ENCODE measurements around the gene TAS2R1. TPM values are rescaled to one million over a fixed set of nuclear protein-coding genes. Genes with fewer than 3 reads are reported as not detected.

The TAS2R1 gene, protein sequence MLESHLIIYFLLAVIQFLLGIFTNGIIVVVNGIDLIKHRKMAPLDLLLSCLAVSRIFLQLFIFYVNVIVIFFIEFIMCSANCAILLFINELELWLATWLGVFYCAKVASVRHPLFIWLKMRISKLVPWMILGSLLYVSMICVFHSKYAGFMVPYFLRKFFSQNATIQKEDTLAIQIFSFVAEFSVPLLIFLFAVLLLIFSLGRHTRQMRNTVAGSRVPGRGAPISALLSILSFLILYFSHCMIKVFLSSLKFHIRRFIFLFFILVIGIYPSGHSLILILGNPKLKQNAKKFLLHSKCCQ
- polyA plus RNA-seq (2014; cell fraction: cytosol; rRNA removed) = not detected in 2 replicates
- not detected in 2 replicates for polyA plus RNA-seq (2014; cell fraction: nucleus; rRNA removed)

DNA sequence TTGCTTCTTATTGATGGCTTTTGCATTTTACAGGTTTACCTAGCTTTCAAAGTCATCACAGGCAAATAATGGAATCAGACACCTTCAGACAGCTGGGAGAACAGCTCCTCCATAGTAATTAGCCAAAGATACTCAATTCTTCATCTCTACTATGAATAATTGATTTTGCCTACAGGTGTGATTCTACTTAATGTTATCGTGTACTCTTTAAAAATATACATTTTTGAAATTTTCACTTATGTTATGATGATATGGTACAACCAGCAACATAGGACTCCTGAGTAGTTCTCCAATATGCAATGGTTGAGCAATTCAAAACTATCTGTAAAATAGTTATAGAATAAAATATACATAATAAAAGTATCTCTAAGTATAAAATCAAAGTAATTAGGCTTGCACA lies at the start of gene TAS2R1:
Gene TAS2R1, minus strand, starts transcription at position 101 of the 400 bp plus-strand sequence. CDS start 319 bp downstream, outside the sequence.
- DNase-seq (ENCODE audit: low spot score) = no peak

DNA sequence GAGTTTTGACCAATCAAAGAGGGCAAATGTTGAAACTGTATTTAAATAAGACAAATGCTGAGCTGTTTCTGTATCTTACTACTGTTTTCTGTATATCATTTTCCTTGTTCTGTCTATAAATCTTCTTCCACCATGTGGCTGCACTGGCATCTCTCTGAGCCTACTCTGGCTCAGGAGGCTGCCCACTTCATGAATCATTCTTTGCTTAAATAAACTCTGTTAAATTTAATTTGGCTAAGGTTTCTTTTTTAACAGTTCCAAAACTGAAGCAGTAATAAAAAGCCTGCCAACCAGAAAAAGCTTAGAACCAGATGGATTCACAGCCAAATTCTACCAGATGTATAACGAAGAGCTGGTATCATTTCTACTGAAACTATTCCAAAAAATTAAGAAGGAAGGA lies 40.2 kb upstream of the TAS2R1 start:
- no peak for DNase-seq (ENCODE audit: low spot score)

DNA sequence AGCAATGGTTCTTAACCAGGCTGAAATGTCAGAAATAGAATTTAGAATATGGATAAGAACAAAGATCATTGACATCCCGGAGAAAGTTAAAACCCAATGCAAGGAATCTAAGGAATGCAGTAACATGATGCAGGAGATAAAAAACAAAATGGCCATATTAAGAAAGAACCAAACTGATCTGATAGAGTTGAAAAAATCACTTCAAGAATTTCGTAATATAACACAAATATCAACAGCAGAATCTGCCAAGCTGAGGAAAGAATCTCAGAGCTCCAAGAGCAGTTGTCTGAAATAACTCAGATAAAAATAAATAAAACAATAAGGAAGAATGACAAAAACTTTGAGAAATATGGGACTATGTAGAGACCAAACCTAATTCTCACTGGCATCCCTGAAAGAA lies 37.8 kb upstream of the TAS2R1 start:
- DNase-seq (ENCODE audit: low spot score) = no peak

DNA sequence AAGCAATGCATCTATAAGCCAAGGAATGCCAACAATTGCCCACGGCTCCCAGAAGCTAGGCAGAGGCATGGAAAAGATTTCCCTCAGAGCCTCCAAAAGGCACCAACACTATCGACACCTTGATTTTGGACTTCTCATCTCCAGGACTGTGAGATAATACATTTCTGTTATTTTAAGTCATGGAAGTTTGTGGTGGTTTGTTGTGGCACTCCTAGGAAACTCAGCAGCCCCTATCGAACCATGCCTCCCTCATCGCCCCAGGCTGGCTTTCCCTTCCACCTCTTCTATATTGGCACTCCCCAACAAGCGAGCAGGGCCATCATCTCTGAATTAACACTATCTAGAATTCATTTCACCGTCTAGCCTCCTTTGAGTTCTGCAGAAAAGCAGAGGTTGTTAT lies 33.7 kb upstream of the TAS2R1 start:
- no peak for DNase-seq (ENCODE audit: low spot score)

DNA sequence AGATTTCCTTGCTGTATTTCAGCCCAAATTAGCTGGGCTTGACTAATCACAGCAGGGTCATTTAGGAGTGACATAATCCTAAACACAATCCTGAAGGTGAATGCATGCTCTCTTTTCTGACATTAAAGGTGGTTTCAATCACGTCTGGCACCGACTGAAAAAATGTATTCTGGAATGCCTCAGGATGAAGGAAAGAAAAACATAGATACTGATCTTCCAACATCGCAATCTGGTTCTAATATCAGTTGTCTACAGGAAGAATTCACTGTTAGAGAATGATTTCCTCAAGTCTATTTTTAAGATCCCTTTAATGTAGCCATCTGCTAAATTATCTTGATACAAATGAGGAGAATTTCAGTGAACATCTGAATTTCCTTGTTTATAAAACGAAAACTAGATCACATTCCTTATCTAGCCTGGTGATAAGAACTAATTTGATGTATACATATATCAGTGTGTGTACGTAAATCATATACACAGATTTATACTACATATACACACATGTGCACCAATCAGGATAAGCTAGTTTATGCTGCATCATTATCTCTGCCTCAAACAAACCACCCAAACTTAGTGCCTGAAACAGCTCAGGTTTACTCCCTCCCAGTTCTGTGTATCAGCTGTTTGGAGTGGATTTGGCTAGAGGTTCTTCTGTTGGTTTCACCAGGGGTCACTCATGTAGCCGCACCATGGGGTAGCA lies 31.3 kb upstream of the TAS2R1 start:
- DNase-seq (ENCODE audit: low spot score) = no peak

DNA sequence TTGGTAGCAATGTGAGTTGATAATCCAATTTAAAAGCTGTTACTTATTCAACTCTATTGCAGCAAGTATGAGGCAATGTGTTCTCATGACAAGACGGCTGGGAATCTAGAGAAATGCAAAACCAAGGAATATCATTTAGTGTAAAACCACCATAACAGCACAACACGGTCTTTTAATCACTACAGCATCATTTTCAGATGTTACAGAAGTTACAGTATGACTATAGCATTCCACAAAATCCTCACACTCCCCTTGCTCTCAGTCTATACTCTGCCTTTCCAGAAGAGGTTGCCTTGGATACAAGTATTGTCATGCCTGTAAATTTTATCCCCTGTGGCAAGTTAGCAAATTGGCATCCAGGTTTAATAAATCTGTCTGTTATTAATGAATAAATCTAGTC lies 28.6 kb upstream of the TAS2R1 start:
- no peak for DNase-seq (ENCODE audit: low spot score)

DNA sequence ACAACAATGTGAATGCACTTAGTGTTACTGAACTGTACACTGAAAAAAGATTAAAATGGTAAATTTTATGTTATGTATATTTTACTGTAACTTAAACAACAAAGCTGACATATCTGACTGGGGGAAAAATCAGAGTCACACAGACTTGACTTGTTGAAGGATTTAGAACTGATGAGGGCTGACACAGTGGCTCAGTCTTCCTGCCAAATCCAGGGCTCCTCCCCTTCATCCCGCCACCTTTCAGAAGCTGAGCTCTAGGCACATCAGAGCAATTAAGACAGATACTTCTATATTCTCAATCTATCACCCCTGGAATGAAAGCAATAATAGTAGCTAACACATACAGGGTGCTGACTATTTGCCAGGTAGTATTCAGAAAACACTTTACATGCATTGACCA lies 27.7 kb upstream of the TAS2R1 start:
- DNase-seq (ENCODE audit: low spot score) = no peak

DNA sequence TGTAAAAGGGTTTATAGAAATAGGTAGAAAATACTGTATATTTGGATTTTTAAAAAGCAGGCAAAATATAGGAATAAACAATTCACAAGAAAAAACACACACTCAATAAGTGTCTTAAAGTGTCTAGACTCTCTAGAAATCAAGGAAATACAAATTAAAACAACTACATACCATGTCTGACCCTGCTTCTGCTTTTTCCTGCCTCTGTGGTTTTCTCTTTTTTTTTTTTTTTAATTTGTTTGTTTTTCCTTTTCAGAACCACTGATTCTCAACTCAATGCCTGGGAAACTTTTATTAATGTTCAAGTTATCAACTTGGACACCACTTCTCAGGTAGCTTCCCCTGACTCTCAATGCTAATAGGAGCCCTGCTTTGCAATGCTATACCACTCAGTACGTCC lies 25.5 kb upstream of the TAS2R1 start:
- no peak for DNase-seq (ENCODE audit: low spot score)

DNA sequence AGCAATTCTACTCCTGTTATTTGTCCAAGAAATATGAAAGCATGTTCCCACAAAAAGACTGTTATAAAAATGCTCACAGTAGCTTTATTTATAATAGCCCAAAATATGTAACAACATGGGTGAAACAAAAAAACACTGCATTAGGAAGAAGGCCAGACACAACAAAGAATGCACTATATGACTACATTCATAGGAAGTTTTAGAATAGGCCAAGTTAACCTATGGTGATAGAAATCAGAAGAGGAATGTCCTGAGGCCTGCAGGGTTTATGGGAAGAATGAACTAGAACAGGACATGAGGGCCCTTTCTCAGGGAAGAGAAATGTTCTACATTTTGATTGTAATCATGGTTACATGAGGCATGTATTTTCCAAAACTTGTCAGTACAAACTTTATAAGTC lies 24.7 kb upstream of the TAS2R1 start:
- no peak for DNase-seq (ENCODE audit: low spot score)

DNA sequence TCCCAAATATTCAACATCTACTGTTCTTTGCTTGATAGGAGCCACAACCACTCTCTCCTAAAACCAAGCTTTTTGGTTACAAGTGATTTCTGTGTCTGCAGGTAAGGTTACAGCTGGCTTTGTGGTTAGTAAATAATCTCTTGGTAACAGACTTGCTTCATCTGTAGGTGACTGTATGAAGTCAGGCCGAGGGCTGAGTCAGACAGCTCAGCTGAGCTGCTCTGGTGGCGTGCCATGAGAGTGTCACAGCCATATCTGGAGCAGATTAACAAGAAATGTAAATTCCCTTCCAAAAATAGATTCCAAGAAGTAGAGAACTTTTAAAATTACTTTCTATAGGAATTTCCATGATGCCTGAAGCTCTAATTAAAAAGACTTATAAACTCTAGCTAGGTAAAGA lies 23.7 kb upstream of the TAS2R1 start:
- DNase-seq (ENCODE audit: low spot score) = no peak

DNA sequence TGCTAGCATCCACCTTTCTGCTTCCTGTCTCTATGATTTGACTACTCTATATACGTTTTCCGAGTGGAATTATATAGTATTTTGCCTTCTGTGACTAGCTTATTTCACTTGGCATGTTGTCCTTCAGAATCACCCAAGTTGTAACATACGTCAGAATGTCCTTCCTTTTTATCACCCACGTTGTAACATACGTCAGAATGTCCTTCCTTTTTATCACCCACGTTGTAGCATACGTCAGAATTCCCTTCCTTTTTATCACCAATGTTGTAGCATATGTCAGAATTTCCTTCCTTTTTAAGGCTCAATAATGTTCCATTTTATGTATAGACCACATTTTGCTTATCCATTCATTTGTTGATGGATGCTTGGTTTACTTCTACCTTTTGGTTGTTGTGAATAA lies 22.9 kb upstream of the TAS2R1 start:
- DNase-seq (ENCODE audit: low spot score) = no peak

DNA sequence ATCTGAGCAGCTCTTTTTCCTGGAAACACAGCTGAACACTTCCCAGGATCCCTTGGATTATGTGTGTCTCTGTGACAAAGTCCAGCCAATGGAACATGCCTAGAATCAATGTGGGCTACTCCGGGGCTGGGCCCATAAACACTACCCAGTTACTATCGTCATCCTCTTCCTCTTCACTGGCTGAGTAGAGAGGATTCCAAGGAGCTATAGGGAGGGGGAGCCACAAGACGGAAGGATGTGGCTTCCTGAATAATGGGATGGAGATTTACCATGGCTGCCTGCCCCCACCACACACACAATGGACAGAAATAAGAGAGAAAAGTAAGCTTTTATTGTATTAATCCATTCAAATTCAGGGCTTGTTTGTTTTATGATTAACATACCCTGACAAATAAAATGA lies 22.1 kb upstream of the TAS2R1 start:
- DNase-seq (ENCODE audit: low spot score) = no peak

DNA sequence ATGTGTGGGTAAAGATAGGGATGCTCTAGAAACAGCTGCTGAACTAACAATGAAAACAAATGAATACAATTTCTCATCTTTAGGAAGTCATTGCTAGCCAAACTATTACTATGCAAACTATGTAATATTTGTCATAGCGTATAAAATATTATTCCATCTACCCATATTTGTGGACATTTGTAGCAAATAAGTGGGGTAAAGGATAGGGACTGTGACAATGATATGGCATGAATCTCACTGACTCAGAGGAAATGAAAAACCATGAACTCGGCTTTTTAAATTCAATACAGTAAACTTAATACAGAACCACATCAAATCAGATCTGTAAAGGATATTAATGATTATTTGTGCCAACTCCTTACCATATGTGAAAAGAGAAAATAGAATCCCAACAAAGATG lies 16.7 kb upstream of the TAS2R1 start:
- no peak for DNase-seq (ENCODE audit: low spot score)

DNA sequence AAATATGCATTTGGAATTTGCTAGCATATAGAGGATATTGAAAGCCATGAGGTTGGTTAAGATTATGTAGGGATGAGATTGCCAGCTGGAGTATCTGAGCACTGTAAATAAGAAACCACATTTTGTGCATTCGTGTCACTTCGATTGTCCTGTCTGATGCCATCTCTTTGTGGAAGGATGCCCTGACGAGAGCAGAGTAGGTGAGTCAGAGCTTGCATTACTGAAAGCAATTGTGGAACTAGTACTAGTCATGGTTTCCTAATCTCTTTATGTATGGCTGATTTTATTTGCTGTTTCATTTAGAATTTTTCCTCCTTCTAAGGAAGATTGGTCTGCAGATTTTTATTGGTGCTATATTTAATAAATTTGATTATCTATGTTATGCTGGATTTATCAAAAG lies 14.5 kb upstream of the TAS2R1 start:
- no peak for DNase-seq (ENCODE audit: low spot score)

DNA sequence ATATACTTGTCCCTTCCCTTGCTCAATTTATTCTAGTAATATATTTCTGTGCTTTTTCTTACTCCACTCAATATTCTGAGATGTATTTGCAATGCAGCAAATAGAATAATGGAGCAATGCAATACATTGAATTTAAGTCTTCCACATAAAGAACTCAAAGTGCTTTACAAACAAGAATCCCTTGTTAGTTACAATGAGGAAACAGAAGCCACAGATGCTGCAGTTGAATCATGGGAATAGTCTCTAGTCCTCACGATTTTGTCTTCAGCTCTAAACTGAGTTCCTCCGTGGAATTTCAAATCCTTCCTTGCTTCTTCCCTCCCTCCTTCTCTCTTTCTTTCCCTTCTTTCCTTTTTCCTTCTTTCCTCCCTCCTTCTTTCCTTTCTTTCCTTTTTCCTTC lies 12.5 kb upstream of the TAS2R1 start:
- DNase-seq (ENCODE audit: low spot score) = no peak

DNA sequence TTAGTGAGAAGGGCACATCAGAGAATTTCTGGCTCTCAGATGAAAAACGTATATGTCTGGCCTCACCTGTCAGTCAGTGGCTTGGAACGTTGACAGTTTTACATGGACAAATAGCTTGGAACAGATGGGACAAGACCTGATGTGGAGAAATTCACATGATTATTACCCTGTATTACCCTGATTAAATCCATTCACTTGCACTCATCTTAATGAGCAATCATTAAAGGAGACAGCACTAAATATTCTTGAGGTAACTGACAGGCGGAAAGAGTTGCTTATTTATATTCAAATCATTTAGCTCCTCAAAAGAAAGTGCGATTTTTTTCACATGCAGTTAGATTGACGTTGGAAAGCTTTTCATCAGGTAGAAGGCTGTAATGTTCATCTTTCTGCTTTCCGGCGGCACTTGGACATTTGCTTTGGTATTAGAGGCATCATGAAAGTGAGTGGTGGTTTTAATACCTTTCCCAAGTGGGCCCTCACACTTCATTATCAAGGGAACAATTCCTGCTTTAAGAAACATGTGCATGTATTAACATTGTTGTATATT lies 11.7 kb upstream of the TAS2R1 start:
- DNase-seq (ENCODE audit: low spot score) = no peak

DNA sequence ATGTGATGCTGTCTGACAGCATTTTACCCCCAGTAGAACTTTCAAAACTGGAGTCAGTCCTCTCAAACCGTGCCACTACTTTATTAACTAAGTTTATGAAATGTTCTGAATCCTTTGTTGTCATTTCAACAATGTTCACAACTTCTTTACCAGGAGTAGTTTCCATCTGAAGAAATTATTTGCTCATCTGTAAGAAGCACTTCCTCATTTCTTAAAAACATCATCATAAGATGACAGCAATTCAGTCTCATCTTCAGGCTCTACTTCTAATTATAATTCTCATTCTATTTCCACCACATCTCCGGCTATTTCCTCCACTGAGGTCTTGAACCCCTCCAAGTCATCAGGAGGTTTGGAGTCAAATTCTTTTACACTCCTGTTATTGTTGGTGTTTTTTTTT lies 2.3 kb upstream of the TAS2R1 start:
- DNase-seq (ENCODE audit: low spot score) = no peak

DNA sequence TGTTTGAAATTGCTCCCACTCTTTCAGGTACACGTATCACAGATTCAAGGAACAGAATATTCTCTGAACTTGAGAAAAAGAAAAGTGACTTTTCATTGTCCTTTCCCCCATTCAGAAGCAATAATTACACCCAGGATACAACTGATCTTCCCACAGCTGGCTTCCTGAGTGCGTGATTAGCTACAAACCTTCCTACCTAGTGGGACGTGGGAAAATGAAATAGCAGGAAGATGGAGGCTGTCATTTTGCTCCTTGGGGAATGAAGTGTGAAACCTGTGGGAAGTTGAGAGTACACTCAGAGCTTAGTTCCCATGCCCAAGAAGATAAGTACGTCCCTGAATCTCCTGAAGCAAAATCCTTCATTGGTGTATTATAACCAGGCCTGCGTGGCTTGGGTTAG lies 2.6 kb downstream of the TAS2R1 start:
- no peak for DNase-seq (ENCODE audit: low spot score)

DNA sequence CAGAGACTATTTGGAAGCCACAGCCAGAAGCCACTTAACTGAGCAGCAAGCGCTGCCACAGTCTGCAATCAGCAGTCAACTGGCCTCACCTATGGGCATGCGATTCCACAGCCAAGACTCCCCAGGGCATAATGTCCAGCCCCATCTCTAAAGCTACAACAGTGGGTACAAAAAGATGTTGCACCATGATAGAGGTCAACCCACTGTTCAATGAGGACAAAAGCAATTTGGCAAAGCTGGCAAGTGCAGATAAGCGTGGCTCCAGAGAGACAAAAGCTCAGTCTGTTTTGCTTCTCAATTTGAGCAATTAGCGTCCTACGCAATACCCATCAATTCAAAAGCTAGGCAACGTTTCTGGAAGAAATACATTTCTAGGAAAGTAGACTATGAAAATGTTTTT lies 3.2 kb downstream of the TAS2R1 start:
- DNase-seq (ENCODE audit: low spot score) = peak; percentile 61

DNA sequence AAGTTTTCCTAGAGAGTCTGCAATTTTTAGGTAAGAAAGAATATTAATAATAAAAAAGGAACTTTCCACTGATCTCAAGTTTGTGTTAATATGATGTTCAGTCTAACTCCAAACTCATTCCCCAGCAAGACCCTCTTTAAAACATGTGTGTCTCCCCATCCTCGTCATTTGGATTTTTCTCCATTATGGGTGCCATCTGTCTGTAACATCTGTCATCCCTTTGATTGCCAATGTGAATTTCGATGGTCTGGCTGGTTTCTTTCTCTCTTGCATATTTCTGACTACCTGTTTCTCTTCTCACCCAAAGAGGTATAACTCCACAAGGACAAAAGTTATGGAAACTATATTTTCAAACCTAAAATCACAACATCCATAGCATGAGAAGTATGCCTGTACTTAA lies 4.4 kb downstream of the TAS2R1 start:
- DNase-seq (ENCODE audit: low spot score) = no peak

DNA sequence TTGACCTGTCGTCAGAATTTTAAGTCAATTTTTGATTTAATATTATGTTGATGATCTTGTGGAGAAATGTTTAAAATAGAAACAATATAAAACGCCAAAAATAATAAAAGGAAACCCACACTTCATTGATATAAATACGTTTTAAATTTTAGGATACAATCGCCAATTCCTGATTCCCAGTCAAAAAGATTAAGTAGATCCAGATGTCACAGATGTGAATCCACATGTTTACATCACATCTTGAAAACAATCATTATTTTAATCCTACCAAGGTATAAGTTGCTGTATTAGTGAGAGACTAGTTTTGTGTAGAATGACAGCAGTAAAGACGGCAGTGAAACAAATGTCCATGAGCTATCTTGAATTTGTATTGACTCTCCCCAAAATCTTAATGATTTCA lies 4.9 kb downstream of the TAS2R1 start:
- DNase-seq (ENCODE audit: low spot score) = no peak

DNA sequence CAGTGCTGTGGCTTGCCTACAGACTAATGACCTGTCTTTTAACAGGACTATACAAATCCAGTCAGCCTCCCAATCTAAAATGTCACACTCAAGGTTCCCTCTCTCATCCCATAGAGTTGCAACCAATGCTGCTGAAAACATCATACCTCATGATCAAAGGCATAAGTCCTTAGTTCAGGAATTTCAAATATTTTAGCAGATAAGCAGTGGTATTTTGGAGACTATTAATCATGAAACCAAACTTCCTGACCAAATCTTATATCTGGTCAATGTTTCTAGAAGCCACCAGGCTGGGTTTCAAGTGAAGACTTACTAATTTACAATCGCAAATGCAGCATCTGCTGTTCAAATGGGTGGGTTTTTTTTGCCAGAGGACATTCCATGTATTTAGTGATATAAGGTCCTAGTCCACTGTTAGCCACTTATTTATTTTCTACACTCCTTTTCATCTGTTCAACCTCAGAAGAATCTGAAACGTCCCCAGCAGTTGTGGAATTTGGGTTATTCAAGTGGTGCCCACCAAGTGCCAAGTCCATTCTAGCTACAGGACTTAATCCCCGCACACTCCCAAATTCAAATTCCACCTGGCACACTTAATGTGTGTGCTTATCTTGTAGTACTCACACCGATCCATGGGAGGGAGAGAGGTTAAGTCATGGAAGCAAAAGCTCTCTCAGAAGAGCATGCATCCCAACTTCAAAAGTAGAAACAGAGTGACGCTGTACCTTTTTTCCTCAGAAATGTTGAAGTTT lies 5.8 kb downstream of the TAS2R1 start:
- DNase-seq (ENCODE audit: low spot score) = no peak
